Epithelial cell of esophagus (primary cell): ENCODE data around the gene AKAP13.
"Not testable (repeated sequence)": the region's sequence is repeated elsewhere in the genome, so short reads cannot be mapped to it uniquely, and the experiment has no call there.

Experiments used
- DNase-seq: peaks from one replicate; pipeline ENCODE4 v3.0.0; 2010; ENCODE audit warnings: low read depth
- H3K4me3 ChIP-seq: 2 replicates; pipeline ENCODE4 v1.5.1; 2011; ENCODE audit warnings: mild to moderate bottlenecking, low read length, control low read depth
- CTCF ChIP-seq: IDR thresholded peaks from 2 replicates; pipeline ENCODE4 v1.5.1; 2011; ENCODE audit warnings: low read depth, mild to moderate bottlenecking, low read length, control low read depth, inconsistent platforms; ENCODE audit not compliant: insufficient read depth; ENCODE audit errors: missing control alignments

Gene AKAP13

GRCh38 chr15:85795337-85796305 lies 415.2 kb downstream of the AKAP13 start:
- peak overlapping the region; percentile 38 for H3K4me3 ChIP-seq
- TF ChIP-seq CTCF, result no peak
- no peak for DNase-seq

GRCh38 chr15:85796371-85796770 lies 416.0 kb downstream of the AKAP13 start:
- not testable (repeated sequence) for DNase-seq, H3K4me3 ChIP-seq
